Measurements from ENCODE around the gene LSP1.
"Not testable (repeated sequence)": the region's sequence is repeated elsewhere in the genome, so short reads cannot be mapped to it uniquely, and the experiment has no call there.

Gene LSP1

GRCh38 chr11:1937616-1938342 lies 84.9 kb downstream of the LSP1 start:
- no peaks in the 10 kb centered on the region for H3K36me3 ChIP-seq (ENCODE audit: control insufficient read depth, insufficient read depth, low read length)
- no peak overlapping the region for H3K4me3 ChIP-seq (ENCODE audit: extremely low read depth, insufficient read depth, low read length, poor library complexity, severe bottlenecking)
- no peaks in the 10 kb centered on the region for H3K9me3 ChIP-seq (ENCODE audit: control insufficient read depth, low read length)
- 83 to 87% methylated on average over 24 to 32 of the region's 35 CpGs for WGBS, 2 experiments (ENCODE audit: insufficient coverage in 2 of 2)
- H3K4me1 ChIP-seq (ENCODE audit: control insufficient read depth, insufficient read depth, low read length, poor library complexity, severe bottlenecking), result no peaks in the 10 kb centered on the region
- H3K27ac ChIP-seq (ENCODE audit: low read depth, low read length, severe bottlenecking), result no peak overlapping the region

- WGBS, 2 experiments (ENCODE audit: insufficient coverage in 2 of 2), result 90 to 93% methylated on average over 20 to 21 of the region's 27 CpGs
- Histone ChIP-seq H3K27ac (ENCODE audit: low read depth, low read length, severe bottlenecking) (no peak overlapping the region), H3K4me3 (ENCODE audit: extremely low read depth, insufficient read depth, low read length, poor library complexity, severe bottlenecking) (no peak overlapping the region), H3K4me1 (ENCODE audit: control insufficient read depth, insufficient read depth, low read length, poor library complexity, severe bottlenecking) (no peaks in the 10 kb centered on the region), H3K9me3 (ENCODE audit: control insufficient read depth, low read length) (no peaks in the 10 kb centered on the region), H3K36me3 (ENCODE audit: control insufficient read depth, insufficient read depth, low read length) (no peaks in the 10 kb centered on the region)
Observed at GRCh38 chr11:1938343-1939005, 85.6 kb downstream of the LSP1 start.

- Histone ChIP-seq H3K27ac (ENCODE audit: low read depth, low read length, severe bottlenecking) (no peak overlapping the region), H3K4me3 (ENCODE audit: extremely low read depth, insufficient read depth, low read length, poor library complexity, severe bottlenecking) (no peak overlapping the region), H3K36me3 (ENCODE audit: control insufficient read depth, insufficient read depth, low read length) (no peaks in the 10 kb centered on the region), H3K9me3 (ENCODE audit: control insufficient read depth, low read length) (no peaks in the 10 kb centered on the region), H3K4me1 (ENCODE audit: control insufficient read depth, insufficient read depth, low read length, poor library complexity, severe bottlenecking) (no peaks in the 10 kb centered on the region)
- 85 to 89% methylated on average over 6 to 18 of the region's 23 CpGs for WGBS, 2 experiments (ENCODE audit: insufficient coverage in 2 of 2)
Observed at GRCh38 chr11:1939006-1939625, 86.2 kb downstream of the LSP1 start.

- H3K9me3 ChIP-seq (ENCODE audit: control insufficient read depth, low read length); H3K4me1 ChIP-seq (ENCODE audit: control insufficient read depth, insufficient read depth, low read length, poor library complexity, severe bottlenecking); H3K4me3 ChIP-seq (ENCODE audit: extremely low read depth, insufficient read depth, low read length, poor library complexity, severe bottlenecking); H3K36me3 ChIP-seq (ENCODE audit: control insufficient read depth, insufficient read depth, low read length); H3K27ac ChIP-seq (ENCODE audit: low read depth, low read length, severe bottlenecking): not testable (repeated sequence)
- 80 to 100% methylated on average over 1 of the region's 1 CpG for WGBS, 2 experiments (ENCODE audit: insufficient coverage in 2 of 2)
Observed at GRCh38 chr11:1939788-1940187, 86.9 kb downstream of the LSP1 start.

Measured in mesodermal cell (in vitro differentiated cells).